ENCODE data around the gene CDK11A. TPM values are rescaled to one million over a fixed set of nuclear protein-coding genes. Genes with fewer than 3 reads are reported as not detected.

Gene CDK11A
- total RNA-seq, 4 donors from 2014 or later = 18.2 to 46.9 (median 31.4) TPM

DNA sequence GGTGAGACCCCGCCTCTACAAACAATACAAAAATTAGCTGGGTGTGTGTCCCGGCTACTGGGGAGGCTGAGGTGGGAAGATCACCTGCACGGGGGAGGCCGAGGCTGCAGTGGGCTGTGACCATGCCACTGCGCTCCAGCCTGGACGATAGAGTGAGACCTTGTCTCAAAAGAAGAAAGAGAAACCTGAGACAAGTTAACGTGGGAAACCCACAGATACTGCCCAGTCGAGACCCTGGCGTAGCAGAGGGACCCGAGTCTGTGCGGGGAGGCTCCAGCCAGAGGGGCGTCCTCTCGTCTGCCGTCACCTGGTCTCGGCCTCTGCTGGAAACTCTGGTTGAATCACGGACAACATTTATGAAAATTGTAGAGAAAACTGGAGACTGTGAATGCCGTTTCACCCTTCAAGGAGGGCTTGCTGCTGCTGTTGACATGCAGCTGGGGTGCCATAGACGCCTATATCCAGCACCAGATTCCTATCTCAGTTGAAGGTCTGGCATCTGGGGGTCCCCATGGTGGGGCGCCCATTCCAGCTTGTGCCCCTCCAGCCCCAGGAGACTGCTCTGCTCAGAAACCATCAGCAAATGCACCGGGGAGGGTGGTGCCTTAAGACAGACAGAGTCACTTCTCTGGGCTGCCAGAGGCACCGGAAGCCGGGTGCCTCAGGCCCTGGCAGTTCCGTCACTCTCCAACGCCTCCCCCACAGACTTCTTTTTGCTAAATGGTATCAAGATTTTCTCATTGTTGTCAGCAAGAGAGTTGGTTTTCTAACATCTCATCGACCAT, 51.8 kb downstream of the CDK11A start:
- intact Hi-C loops (cut with DNase I) = no loop called here

DNA sequence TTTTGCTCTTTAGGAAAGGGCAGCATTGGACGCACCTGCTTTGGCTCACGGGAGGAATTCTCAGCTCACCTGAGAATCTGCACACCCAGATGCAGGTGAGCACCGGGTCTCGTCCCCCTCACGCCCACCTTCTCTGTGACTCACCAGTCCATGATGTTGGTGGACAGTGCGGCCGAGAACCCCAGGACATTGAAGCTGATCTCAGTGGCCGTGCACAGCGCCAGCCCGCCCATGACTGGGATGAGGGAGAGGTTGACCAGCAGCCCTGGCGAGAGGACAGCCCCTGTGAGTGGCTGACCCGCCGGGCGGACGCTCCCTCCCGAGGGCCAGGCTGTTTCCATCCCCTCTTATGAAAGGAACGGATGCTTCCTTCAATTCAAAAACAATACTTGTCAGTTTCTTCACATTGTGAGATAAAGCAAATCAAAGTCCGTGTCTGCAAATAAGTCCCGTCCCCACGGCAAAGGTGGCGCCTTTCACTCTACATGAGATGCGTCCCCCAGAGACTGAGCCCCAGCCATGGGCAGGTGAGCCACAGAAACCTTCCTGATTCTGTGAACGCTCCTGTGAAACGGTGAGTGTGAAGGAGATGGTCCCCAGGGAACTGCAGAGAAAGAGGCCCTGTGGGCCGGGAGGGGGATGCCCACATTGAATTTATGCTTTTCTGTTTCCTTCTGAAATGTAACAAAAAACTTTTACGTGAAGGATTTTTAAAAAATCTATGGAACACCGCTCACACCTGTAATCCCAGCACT, 52.6 kb downstream of the CDK11A start:
- H3K36me3 ChIP-seq = peaks cover 33 to 72% (median 58%) of the 10 kb centered on the region in 4 donors

More for the DNA sequence above, 51.8 kb downstream of the CDK11A start:
- Histone ChIP-seq H3K4me3 (no peak overlapping the region), H3K9me3 (no peaks in the 10 kb centered on the region), H3K36me3 (peaks cover 29 to 67% (median 53%) of the 10 kb centered on the region in 4 donors), H3K27me3 (no peaks in the 10 kb centered on the region), H3K27ac (replicated peaks in 1 of 4) (no peak overlapping the region), H3K4me1 (peaks cover 0 to under 1% (median 0%) of the 10 kb centered on the region in 4 donors)
- DNase-seq (ENCODE audit: extremely low spot score) = no peak
- WGBS = 92% methylated on average over 24 of the region's 25 CpGs
- no peak for TF ChIP-seq EP300 (IDR thresholded peaks at IDR 0.05)
- TF ChIP-seq POLR2AphosphoS5 (IDR thresholded peaks at IDR 0.05) = no peak
- TF ChIP-seq, protein P1, sequence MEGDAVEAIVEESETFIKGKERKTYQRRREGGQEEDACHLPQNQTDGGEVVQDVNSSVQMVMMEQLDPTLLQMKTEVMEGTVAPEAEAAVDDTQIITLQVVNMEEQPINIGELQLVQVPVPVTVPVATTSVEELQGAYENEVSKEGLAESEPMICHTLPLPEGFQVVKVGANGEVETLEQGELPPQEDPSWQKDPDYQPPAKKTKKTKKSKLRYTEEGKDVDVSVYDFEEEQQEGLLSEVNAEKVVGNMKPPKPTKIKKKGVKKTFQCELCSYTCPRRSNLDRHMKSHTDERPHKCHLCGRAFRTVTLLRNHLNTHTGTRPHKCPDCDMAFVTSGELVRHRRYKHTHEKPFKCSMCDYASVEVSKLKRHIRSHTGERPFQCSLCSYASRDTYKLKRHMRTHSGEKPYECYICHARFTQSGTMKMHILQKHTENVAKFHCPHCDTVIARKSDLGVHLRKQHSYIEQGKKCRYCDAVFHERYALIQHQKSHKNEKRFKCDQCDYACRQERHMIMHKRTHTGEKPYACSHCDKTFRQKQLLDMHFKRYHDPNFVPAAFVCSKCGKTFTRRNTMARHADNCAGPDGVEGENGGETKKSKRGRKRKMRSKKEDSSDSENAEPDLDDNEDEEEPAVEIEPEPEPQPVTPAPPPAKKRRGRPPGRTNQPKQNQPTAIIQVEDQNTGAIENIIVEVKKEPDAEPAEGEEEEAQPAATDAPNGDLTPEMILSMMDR (IDR thresholded peaks at IDR 0.05) = no peak
- no peak for TF ChIP-seq POLR2A (IDR thresholded peaks at IDR 0.05; ENCODE audit: low read depth)

DNA sequence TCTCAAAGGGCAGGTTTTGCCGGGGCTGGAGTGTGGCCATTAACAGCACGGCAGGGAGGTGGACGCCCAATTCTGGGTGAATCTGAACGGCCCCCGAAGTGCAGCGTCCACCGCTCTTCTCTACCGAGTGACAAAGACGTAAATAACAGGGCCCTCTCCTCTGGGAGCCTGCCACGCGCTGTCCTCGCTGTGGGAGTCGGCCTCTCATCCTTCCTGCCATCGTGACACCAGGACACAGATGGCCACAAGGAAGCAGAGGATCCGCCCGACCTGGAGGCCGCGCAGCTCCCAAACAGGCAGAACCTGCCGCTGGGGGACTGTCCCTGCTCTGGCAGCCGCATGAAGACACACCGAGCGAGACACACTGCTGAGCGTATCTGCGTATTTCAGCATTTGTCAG, 53.3 kb downstream of the CDK11A start:
- WGBS = 97% methylated on average over 24 of the region's 24 CpGs
- Histone ChIP-seq H3K36me3 (peaks cover 40 to 79% (median 64%) of the 10 kb centered on the region in 4 donors), H3K27me3 (no peaks in the 10 kb centered on the region), H3K4me1 (no peaks in the 10 kb centered on the region), H3K27ac (replicated peaks in 1 of 4) (no peak overlapping the region), H3K4me3 (no peak overlapping the region), H3K9me3 (no peaks in the 10 kb centered on the region)
- no peak for TF ChIP-seq EP300 (IDR thresholded peaks at IDR 0.05)
- no peak for TF ChIP-seq POLR2A (IDR thresholded peaks at IDR 0.05; ENCODE audit: low read depth)
- TF ChIP-seq, protein P1 (IDR thresholded peaks at IDR 0.05) = no peak
- TF ChIP-seq POLR2AphosphoS5 (IDR thresholded peaks at IDR 0.05) = no peak
- intact Hi-C loops (cut with DNase I) = no loop called here
- DNase-seq (ENCODE audit: extremely low spot score) = no peak

More for the DNA sequence above, 52.6 kb downstream of the CDK11A start:
- intact Hi-C loops (cut with DNase I) = no loop called here
- no peaks in the 10 kb centered on the region for H3K27me3 ChIP-seq
- no peak for TF ChIP-seq POLR2A (IDR thresholded peaks at IDR 0.05; ENCODE audit: low read depth)
- no peak for TF ChIP-seq POLR2AphosphoS5 (IDR thresholded peaks at IDR 0.05)
- TF ChIP-seq, protein P1 (IDR thresholded peaks at IDR 0.05) = no peak
- TF ChIP-seq EP300 (IDR thresholded peaks at IDR 0.05) = no peak
- H3K4me1 ChIP-seq = no peaks in the 10 kb centered on the region
- no peak for DNase-seq (ENCODE audit: extremely low spot score)
- WGBS = 92% methylated on average over 26 of the region's 27 CpGs
- H3K27ac ChIP-seq (replicated peaks in 1 of 4) = no peak overlapping the region
- no peak overlapping the region for H3K4me3 ChIP-seq
- no peaks in the 10 kb centered on the region for H3K9me3 ChIP-seq

DNA sequence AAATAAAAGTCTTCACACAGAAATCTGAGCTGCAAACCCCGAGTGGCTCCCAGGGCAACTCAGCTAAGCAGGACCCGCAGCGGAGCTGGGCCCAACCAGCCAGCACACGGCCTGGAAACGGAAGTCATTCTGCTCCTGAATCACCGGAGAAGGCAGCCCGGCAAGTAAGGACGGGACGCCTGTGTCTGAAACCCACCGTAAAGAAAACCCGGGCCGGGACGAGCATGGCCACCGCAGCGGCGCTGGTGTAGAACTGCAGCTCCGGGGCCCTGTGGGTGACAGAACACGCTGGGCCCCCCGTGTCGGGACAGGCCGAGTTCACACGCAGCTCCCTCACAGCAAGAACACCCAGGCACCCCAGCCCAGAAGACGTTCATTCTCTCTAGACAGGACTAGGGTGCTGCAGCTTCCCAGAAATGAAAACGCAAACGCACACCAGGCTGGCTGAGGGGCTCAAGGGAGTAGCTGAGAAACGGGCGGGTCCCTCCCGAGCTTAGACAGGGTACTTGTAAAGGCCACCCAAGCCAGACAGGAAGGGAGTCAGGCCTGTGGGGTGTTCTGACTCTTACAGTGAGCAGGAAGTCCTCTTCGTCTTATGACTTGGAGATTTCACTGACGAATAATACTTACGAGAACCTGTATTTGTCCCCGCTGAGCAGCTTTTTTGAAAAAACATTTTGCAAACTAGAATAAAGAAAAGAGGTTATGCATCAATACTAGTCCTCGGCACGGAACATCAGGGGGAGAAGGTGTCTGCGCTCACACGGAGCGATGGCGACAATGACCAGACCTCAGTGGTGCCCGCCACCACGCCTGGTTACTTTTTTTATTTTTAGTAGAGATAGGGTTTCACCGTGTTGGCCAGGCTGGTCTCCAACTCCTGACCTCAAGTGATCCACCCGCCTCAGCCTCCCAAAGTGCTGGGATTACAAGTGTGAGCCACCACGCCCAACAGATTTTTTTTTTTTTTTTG, 54.4 kb downstream of the CDK11A start:
- TF ChIP-seq POLR2A (IDR thresholded peaks at IDR 0.05; ENCODE audit: low read depth) (no peak), POLR2AphosphoS5 (IDR thresholded peaks at IDR 0.05) (no peak), EP300 (IDR thresholded peaks at IDR 0.05) (no peak)
- TF ChIP-seq, protein P1 (IDR thresholded peaks at IDR 0.05) = no peak
- DNase-seq (ENCODE audit: extremely low spot score) = no peak
- no peak overlapping the region for H3K4me3 ChIP-seq
- no peak overlapping the region for H3K27ac ChIP-seq (replicated peaks in 1 of 4)
- peaks cover 49 to 85% (median 73%) of the 10 kb centered on the region in 4 donors for H3K36me3 ChIP-seq
- no peaks in the 10 kb centered on the region for H3K9me3 ChIP-seq
- intact Hi-C loops (cut with DNase I) = no loop called here
- no peaks in the 10 kb centered on the region for H3K27me3 ChIP-seq
- H3K4me1 ChIP-seq = no peaks in the 10 kb centered on the region
- WGBS = 91% methylated on average over 43 of the region's 43 CpGs

Data from esophagus muscularis mucosa (tissue), 4 donors.